Effector memory CD4-positive, alpha-beta T cell (primary cell): ENCODE measurements around the gene PLCXD1.
"Not testable (repeated sequence)": the region's sequence is repeated elsewhere in the genome, so short reads cannot be mapped to it uniquely, and the experiment has no call there.

ENCODE experiments used
- DNase-seq, 3 donors: peaks; one replicate each; pipeline ENCODE4 v3.0.0-alpha.2; 2020
- H3K27ac ChIP-seq: 2 replicates; pipeline ENCODE4 v1.7.0; 2013; ENCODE audit warnings: mild to moderate bottlenecking, low read length, moderate library complexity; ENCODE audit not compliant: insufficient read depth, poor library complexity, severe bottlenecking
- H3K27me3 ChIP-seq: replicated peaks from 2 replicates; pipeline ENCODE4 v1.7.0; 2013; ENCODE audit warnings: mild to moderate bottlenecking, low read length; ENCODE audit not compliant: insufficient read depth, control insufficient read depth, poor library complexity, severe bottlenecking
- H3K36me3 ChIP-seq: 2 replicates; pipeline ENCODE4 v1.7.0; 2013; ENCODE audit warnings: mild to moderate bottlenecking, low read length, moderate library complexity; ENCODE audit not compliant: control insufficient read depth, insufficient read depth
- H3K4me1 ChIP-seq: 2 replicates; pipeline ENCODE4 v1.7.0; 2013; ENCODE audit warnings: low read length, mild to moderate bottlenecking; ENCODE audit not compliant: control insufficient read depth, insufficient read depth, poor library complexity, severe bottlenecking
- H3K4me3 ChIP-seq: 2 replicates; pipeline ENCODE4 v1.7.0; 2013; ENCODE audit warnings: low read length, low read depth, mild to moderate bottlenecking; ENCODE audit not compliant: insufficient read depth, poor library complexity, severe bottlenecking
- H3K9me3 ChIP-seq: 2 replicates; pipeline ENCODE4 v1.7.0; 2013; ENCODE audit warnings: mild to moderate bottlenecking, low read length, moderate library complexity; ENCODE audit not compliant: control insufficient read depth

The PLCXD1 gene

GRCh38 chrX:291411-291901 lies 10.3 kb downstream of the PLCXD1 start:
- no peak for DNase-seq
- peaks cover 23% of the 10 kb centered on the region for H3K36me3 ChIP-seq
- no peaks in the 10 kb centered on the region for H3K4me1 ChIP-seq
- no peak overlapping the region for H3K4me3 ChIP-seq
- H3K27ac ChIP-seq: no peak overlapping the region
- no peaks in the 10 kb centered on the region for H3K9me3 ChIP-seq
- no peaks in the 10 kb centered on the region for H3K27me3 ChIP-seq

- no peak for DNase-seq
- Histone ChIP-seq H3K9me3 (no peaks in the 10 kb centered on the region), H3K36me3 (peaks cover 23% of the 10 kb centered on the region), H3K4me1 (no peaks in the 10 kb centered on the region), H3K27ac (no peak overlapping the region), H3K27me3 (no peaks in the 10 kb centered on the region), H3K4me3 (no peak overlapping the region)
Observed at GRCh38 chrX:292900-293897, 12.0 kb downstream of the PLCXD1 start.

- Histone ChIP-seq H3K4me1 (no peaks in the 10 kb centered on the region), H3K4me3 (no peak overlapping the region), H3K27ac (no peak overlapping the region), H3K36me3 (peaks cover 13% of the 10 kb centered on the region), H3K9me3 (no peaks in the 10 kb centered on the region), H3K27me3 (no peaks in the 10 kb centered on the region)
- no peak for DNase-seq
Observed at GRCh38 chrX:295136-295535, 14.0 kb downstream of the PLCXD1 start.

- DNase-seq: no peak
- H3K36me3 ChIP-seq: peaks cover 5% of the 10 kb centered on the region
Observed at GRCh38 chrX:298993-299392, 17.8 kb downstream of the PLCXD1 start.

GRCh38 chrX:300334-300733 lies 19.2 kb downstream of the PLCXD1 start:
- no peak overlapping the region for H3K27ac ChIP-seq
- DNase-seq: no peak
- no peak overlapping the region for H3K4me3 ChIP-seq
- H3K36me3 ChIP-seq: peaks cover 9% of the 10 kb centered on the region
- no peaks in the 10 kb centered on the region for H3K4me1 ChIP-seq
- no peaks in the 10 kb centered on the region for H3K9me3 ChIP-seq
- no peaks in the 10 kb centered on the region for H3K27me3 ChIP-seq

More at GRCh38 chrX:298993-299392, 17.8 kb downstream of the PLCXD1 start:
- Histone ChIP-seq H3K4me1 (no peaks in the 10 kb centered on the region), H3K27me3 (no peaks in the 10 kb centered on the region), H3K4me3 (no peak overlapping the region), H3K27ac (no peak overlapping the region), H3K9me3 (no peaks in the 10 kb centered on the region)

GRCh38 chrX:302975-303374 lies 21.8 kb downstream of the PLCXD1 start:
- H3K36me3 ChIP-seq: peaks cover 18% of the 10 kb centered on the region
- no peak for DNase-seq
- no peaks in the 10 kb centered on the region for H3K4me1 ChIP-seq

GRCh38 chrX:305781-306613 lies 24.8 kb downstream of the PLCXD1 start:
- H3K4me3 ChIP-seq, H3K27me3 ChIP-seq, H3K4me1 ChIP-seq, DNase-seq, H3K9me3 ChIP-seq, H3K27ac ChIP-seq: not testable (repeated sequence)
- H3K36me3 ChIP-seq: peaks cover 32% of the 10 kb centered on the region

More at GRCh38 chrX:302975-303374, 21.8 kb downstream of the PLCXD1 start:
- Histone ChIP-seq H3K27me3 (no peaks in the 10 kb centered on the region), H3K4me3 (no peak overlapping the region), H3K27ac (no peak overlapping the region), H3K9me3 (no peaks in the 10 kb centered on the region)

- not testable (repeated sequence) for DNase-seq, H3K4me1 ChIP-seq, H3K27me3 ChIP-seq, H3K9me3 ChIP-seq, H3K4me3 ChIP-seq, H3K27ac ChIP-seq
- peaks cover 36% of the 10 kb centered on the region for H3K36me3 ChIP-seq
Observed at GRCh38 chrX:306614-307251, 25.6 kb downstream of the PLCXD1 start.

- no peak overlapping the region for H3K4me3 ChIP-seq
- peaks cover 44% of the 10 kb centered on the region for H3K36me3 ChIP-seq
- no peak overlapping the region for H3K27ac ChIP-seq
Observed at GRCh38 chrX:307261-308111, 26.3 kb downstream of the PLCXD1 start.

More at GRCh38 chrX:307261-308111, 26.3 kb downstream of the PLCXD1 start:
- Histone ChIP-seq H3K27me3 (no peaks in the 10 kb centered on the region), H3K9me3 (no peaks in the 10 kb centered on the region), H3K4me1 (no peaks in the 10 kb centered on the region)
- DNase-seq: no peak
